ENCODE data around the gene CLEC2L. TPM values are rescaled to one million over a fixed set of nuclear protein-coding genes. Genes with fewer than 3 reads are reported as not detected.

The CLEC2L gene
- total RNA-seq, 4 donors from 2014 or later = 0.21 to 0.43 (median 0.26) TPM; not detected in 1

DNA sequence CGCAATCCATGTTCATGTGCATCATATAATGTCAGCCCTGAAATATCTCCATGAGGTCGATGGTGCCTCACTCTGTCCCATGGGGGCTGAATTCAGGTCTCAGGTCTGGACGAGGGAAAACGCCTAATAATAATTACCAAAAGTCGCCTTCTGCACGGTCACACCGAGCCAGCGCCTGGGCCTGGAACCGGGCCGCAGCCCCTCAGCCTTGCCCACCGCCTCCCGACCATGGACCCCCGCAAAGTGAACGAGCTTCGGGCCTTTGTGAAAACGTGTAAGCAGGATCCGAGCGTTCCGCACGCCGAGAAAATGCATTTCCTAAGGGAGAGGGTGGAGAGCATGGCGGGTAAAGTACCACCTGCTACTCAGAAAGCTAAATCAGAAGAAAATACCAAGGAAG, 21.3 kb upstream of the CLEC2L start:
- Histone ChIP-seq H3K4me3 (no peak overlapping the region), H3K36me3 (no peaks in the 10 kb centered on the region), H3K4me1 (no peaks in the 10 kb centered on the region), H3K27ac (no peak overlapping the region), H3K9me3 (no peaks in the 10 kb centered on the region), H3K27me3 (no peaks in the 10 kb centered on the region)
- TF ChIP-seq, protein P1, sequence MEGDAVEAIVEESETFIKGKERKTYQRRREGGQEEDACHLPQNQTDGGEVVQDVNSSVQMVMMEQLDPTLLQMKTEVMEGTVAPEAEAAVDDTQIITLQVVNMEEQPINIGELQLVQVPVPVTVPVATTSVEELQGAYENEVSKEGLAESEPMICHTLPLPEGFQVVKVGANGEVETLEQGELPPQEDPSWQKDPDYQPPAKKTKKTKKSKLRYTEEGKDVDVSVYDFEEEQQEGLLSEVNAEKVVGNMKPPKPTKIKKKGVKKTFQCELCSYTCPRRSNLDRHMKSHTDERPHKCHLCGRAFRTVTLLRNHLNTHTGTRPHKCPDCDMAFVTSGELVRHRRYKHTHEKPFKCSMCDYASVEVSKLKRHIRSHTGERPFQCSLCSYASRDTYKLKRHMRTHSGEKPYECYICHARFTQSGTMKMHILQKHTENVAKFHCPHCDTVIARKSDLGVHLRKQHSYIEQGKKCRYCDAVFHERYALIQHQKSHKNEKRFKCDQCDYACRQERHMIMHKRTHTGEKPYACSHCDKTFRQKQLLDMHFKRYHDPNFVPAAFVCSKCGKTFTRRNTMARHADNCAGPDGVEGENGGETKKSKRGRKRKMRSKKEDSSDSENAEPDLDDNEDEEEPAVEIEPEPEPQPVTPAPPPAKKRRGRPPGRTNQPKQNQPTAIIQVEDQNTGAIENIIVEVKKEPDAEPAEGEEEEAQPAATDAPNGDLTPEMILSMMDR (IDR thresholded peaks at IDR 0.05) = no peak
- TF ChIP-seq POLR2A (IDR thresholded peaks at IDR 0.05) = no peak
- intact Hi-C loops (cut with DNase I; ENCODE audit: low total_unique reads) = no loop called here
- no peak for DNase-seq

DNA sequence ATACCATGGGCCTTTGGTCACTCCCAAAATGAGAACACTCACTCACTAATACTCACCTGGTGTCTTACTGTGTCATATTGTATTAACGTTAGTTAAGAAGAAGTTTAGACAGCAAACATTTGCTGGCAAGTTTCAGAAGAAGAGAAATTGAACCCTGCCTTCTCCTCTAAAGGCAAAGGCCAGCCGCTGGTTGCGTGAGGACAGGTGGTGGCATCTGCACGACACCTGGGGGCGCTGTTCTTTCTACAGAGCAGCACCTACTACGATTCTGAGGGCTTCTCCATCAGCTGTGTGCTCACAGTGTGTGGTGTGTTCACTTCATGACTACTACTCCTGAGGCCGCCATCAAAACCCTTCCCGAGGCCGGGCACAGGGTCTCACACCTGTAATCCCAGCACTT, 17.9 kb upstream of the CLEC2L start:
- Histone ChIP-seq H3K27ac (no peak overlapping the region), H3K4me3 (no peak overlapping the region), H3K4me1 (no peaks in the 10 kb centered on the region), H3K9me3 (no peaks in the 10 kb centered on the region), H3K36me3 (no peaks in the 10 kb centered on the region), H3K27me3 (no peaks in the 10 kb centered on the region)
- intact Hi-C loops (cut with DNase I; ENCODE audit: low total_unique reads) = no loop called here
- no peak for TF ChIP-seq POLR2A (IDR thresholded peaks at IDR 0.05)
- TF ChIP-seq, protein P1 (IDR thresholded peaks at IDR 0.05) = no peak
- no peak for DNase-seq

DNA sequence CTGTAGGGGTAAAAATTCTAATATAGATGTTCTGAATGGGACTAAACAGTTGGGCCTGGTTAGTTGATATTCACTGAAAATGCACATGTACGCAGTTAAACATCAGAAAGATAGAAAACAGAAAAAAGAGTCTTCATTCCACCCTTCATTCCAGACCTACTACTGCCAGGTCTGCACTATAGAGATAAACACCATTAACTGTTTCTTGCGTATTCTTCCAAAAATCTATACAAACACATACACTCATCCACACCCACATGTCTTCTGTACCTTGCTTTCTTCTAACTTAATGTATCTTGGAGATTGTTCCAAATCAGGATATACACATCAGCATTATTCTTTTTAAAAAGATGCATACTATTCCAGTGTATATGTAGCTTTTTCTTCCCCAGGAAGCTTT, 13.9 kb upstream of the CLEC2L start:
- no peaks in the 10 kb centered on the region for H3K9me3 ChIP-seq

DNA sequence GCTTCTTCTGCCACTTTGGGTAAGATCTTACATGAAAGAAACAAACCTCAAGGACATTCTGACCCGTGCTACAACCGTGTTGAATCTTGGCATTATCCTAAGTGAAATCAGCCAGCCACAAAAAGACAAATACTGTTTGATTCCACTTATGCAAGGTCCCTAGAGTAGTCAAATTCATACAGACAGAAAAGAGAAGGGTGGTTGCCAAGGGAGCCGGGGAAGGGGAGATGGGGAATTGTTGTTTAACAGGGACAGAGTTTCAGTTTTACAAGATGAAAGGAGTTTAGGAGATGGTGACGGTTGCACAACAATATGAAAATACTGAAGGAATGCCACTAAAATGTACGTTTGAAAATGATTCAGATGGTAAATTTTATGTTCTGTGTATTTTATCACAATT, 12.2 kb upstream of the CLEC2L start:
- TF ChIP-seq POLR2A (IDR thresholded peaks at IDR 0.05) = no peak
- H3K4me1 ChIP-seq = no peaks in the 10 kb centered on the region
- intact Hi-C loops (cut with DNase I; ENCODE audit: low total_unique reads) = no loop called here
- no peak for DNase-seq
- H3K9me3 ChIP-seq = no peaks in the 10 kb centered on the region
- no peak overlapping the region for H3K27ac ChIP-seq
- no peaks in the 10 kb centered on the region for H3K27me3 ChIP-seq
- no peak overlapping the region for H3K4me3 ChIP-seq
- no peaks in the 10 kb centered on the region for H3K36me3 ChIP-seq

More for the DNA sequence above, 13.9 kb upstream of the CLEC2L start:
- Histone ChIP-seq H3K36me3 (no peaks in the 10 kb centered on the region), H3K27me3 (no peaks in the 10 kb centered on the region), H3K27ac (no peak overlapping the region), H3K4me1 (no peaks in the 10 kb centered on the region), H3K4me3 (no peak overlapping the region)
- intact Hi-C loops (cut with DNase I; ENCODE audit: low total_unique reads) = no loop called here
- DNase-seq = no peak
- TF ChIP-seq POLR2A (IDR thresholded peaks at IDR 0.05) = no peak
- TF ChIP-seq, protein P1 (IDR thresholded peaks at IDR 0.05) = no peak

DNA sequence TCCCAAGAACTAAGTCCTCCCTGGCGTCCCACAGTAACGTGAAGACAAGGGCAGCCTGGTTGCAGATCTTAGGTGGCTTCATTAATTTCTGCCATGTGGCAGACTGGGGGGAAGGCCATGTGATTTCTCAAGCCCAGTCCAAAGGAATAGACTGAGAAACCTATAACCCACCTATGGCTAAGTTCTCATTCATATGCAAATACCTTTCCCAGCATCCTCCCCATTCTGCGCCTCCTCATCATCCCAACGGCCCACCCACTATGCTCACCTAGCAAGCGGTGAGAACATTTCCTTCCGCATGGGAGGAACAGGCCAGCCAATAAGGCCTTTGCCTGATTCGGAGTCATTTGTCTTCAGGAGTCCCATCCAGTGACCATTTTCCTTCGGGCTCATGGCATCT, 8.2 kb upstream of the CLEC2L start:
- H3K4me3 ChIP-seq = no peak overlapping the region
- no peak for TF ChIP-seq POLR2A (IDR thresholded peaks at IDR 0.05)
- TF ChIP-seq, protein P1 (IDR thresholded peaks at IDR 0.05) = no peak
- no peaks in the 10 kb centered on the region for H3K36me3 ChIP-seq
- H3K9me3 ChIP-seq = no peaks in the 10 kb centered on the region
- no peak overlapping the region for H3K27ac ChIP-seq
- intact Hi-C loops (cut with DNase I; ENCODE audit: low total_unique reads) = no loop called here
- no peaks in the 10 kb centered on the region for H3K27me3 ChIP-seq
- H3K4me1 ChIP-seq = no peaks in the 10 kb centered on the region
- no peak for DNase-seq

DNA sequence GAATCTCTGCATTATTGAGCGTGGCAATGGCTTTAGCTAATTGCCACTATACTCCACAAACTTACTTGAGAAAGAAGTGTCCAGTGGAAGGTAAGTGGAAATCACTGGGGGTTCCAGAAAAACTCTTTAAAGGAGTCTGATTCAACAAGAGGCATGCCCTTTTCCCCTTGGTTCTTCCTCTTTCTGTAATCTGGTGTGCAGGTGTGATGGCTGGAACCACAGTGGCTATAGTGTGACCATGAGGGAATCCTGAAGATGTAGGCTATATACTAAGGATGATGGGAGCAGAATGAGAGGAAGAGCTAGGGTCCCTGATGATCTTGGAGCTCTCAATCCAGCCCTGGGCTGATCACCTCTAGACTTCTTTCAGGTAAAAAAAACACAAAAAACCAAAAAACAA, 2.0 kb upstream of the CLEC2L start:
- intact Hi-C loops (cut with DNase I; ENCODE audit: low total_unique reads) = no loop called here
- Histone ChIP-seq H3K27me3 (no peaks in the 10 kb centered on the region), H3K36me3 (no peaks in the 10 kb centered on the region), H3K4me3 (no peak overlapping the region), H3K9me3 (no peaks in the 10 kb centered on the region), H3K27ac (no peak overlapping the region), H3K4me1 (no peaks in the 10 kb centered on the region)
- no peak for TF ChIP-seq POLR2A (IDR thresholded peaks at IDR 0.05)
- TF ChIP-seq, protein P1 (IDR thresholded peaks at IDR 0.05) = no peak
- no peak for DNase-seq
